Kidney (tissue), 14 donors: Measurements from ENCODE around the gene ITGA3. TPM values are rescaled to one million over a fixed set of nuclear protein-coding genes. Genes with fewer than 3 reads are reported as not detected.

Experiments used
- DNase-seq, 5 donors: peaks; one replicate each; pipeline ENCODE4 v3.0.0-alpha.2; 2013 to 2020
- FAIRE-seq: peaks from 2 replicates; lab custom pipeline; 2012; peaks lifted over from hg19 to GRCh38; lab: Jason Lieb, UNC
- H3K27ac ChIP-seq, 2 donors: one replicate each; pipeline ENCODE4 v1.7.0; 2013; ENCODE audit warnings: low read depth in 2 of 2, low read length in 2 of 2, inconsistent platforms in 1 of 2
- H3K27me3 ChIP-seq: one replicate; pipeline ENCODE4 v1.7.1; 2013; ENCODE audit warnings: low read length, inconsistent platforms; ENCODE audit not compliant: control insufficient read depth, insufficient read depth
- H3K36me3 ChIP-seq, 3 donors: one replicate each; pipeline versions ENCODE4 v1.7.0 to v1.7.1; 2013; ENCODE audit warnings: low read length in 3 of 3, control low read depth in 1 of 3, inconsistent platforms in 1 of 3; ENCODE audit not compliant: insufficient read depth in 3 of 3, control insufficient read depth in 2 of 3
- H3K4me1 ChIP-seq, 3 donors: one replicate each; pipeline versions ENCODE4 v1.7.0 to v1.7.1; 2013; ENCODE audit warnings: low read length in 3 of 3, inconsistent platforms in 1 of 3, low read depth in 1 of 3; ENCODE audit not compliant: control insufficient read depth in 2 of 3, insufficient read depth in 2 of 3
- H3K4me3 ChIP-seq, 3 donors: one replicate each; pipeline versions ENCODE4 v1.7.0 to v1.8.1; 2013; ENCODE audit warnings: low read length in 3 of 3, control low read depth in 1 of 3, inconsistent platforms in 1 of 3
- H3K9ac ChIP-seq, 3 donors: one replicate each; pipeline versions ENCODE4 v1.7.0 to v1.7.1; 2013; ENCODE audit warnings: low read length in 3 of 3, control low read depth in 1 of 3, inconsistent platforms in 1 of 3
- H3K9me3 ChIP-seq, 3 donors: one replicate each; pipeline versions ENCODE4 v1.7.0 to v1.7.1; 2013; ENCODE audit warnings: low read length in 3 of 3, control low read depth in 1 of 3, inconsistent platforms in 1 of 3; ENCODE audit not compliant: control insufficient read depth in 2 of 3, insufficient read depth in 1 of 3
- CTCF ChIP-seq: IDR thresholded peaks from 3 replicates; pipeline ENCODE4 v1.5.1; 2012; ENCODE audit warnings: mild to moderate bottlenecking, moderate library complexity, borderline replicate concordance; ENCODE audit not compliant: insufficient read depth; ENCODE audit errors: extremely low read depth
- intact Hi-C: fragments of 100-400 bp; cut with DNase I; formaldehyde crosslinking; loops from one replicate; pipeline ENCODE4 v1.11.1; 2022
- polyA plus RNA-seq: library from polyadenylated mRNA; stranded (reverse); fragments of 350-450 nt; fragmentation: Illumina TruSeq; extraction: RNeasy Lipid Tissue Mini Kit (QIAGEN cat#74804); gene quantifications from one replicate; pipeline ENCODE4 v1.2.3, GENCODE V29; 2014; ENCODE audit warnings: low read depth, low replicate concordance; ENCODE audit not compliant: insufficient read depth
- total RNA-seq: library from RNA; stranded (reverse); fragmentation: NEBNext Ultra II Directional; extraction: Animal tissue kit (Norgen Biotek cat#: 25700); gene quantifications from one replicate; pipeline ENCODE4 v1.2.1, GENCODE V29; 2021
- donor health status: control.
- donor health status: control.
- donor health status: control.
- donor health status: control.
- donor health status: control.
- donor health status: DM: yes; HTN: yes; CAD: no.
- donor health status: Normal renal cell carcinoma (clear cell type).

ITGA3 gene
- total and polyA plus RNA-seq, 2 donors from 2014 or later: 117 to 367 TPM

GRCh38 chr17:50076591-50077235, 20.8 kb downstream of the ITGA3 start:
- Histone ChIP-seq H3K4me3 (no peak overlapping the region), H3K4me1 (peaks cover 0 to 7% (median 0%) of the 10 kb centered on the region in 3 donors), H3K27me3 (no peaks in the 10 kb centered on the region), H3K27ac (no peak overlapping the region), H3K9ac (no peak overlapping the region), H3K36me3 (peaks cover 2 to 78% (median 29%) of the 10 kb centered on the region in 3 donors), H3K9me3 (no peaks in the 10 kb centered on the region)
- intact Hi-C loops: no loop called here
- DNase-seq: peak in 4 of 5 donors; percentile 68 to 81 (median 74)
- no peak for TF ChIP-seq CTCF
- FAIRE-seq: no peak

- Histone ChIP-seq H3K27me3 (no peaks in the 10 kb centered on the region), H3K9ac (no peak overlapping the region), H3K36me3 (peaks cover 2 to 70% (median 29%) of the 10 kb centered on the region in 3 donors), H3K27ac (no peak overlapping the region), H3K9me3 (no peaks in the 10 kb centered on the region), H3K4me1 (peaks cover 0 to 7% (median 0%) of the 10 kb centered on the region in 3 donors), H3K4me3 (no peak overlapping the region)
- no peak for TF ChIP-seq CTCF
- DNase-seq (no peak), FAIRE-seq (no peak)
- intact Hi-C loops: no loop called here
These were observed 22.5 kb downstream of the ITGA3 start for GRCh38 chr17:50078430-50078829.

- H3K9me3 ChIP-seq: no peaks in the 10 kb centered on the region
- no peak overlapping the region for H3K9ac ChIP-seq
- no peaks in the 10 kb centered on the region for H3K27me3 ChIP-seq
- DNase-seq: no peak
- no peak for FAIRE-seq
- peak overlapping the region in 1 of 2 donors; percentile 60 for H3K27ac ChIP-seq
- intact Hi-C loops: loop anchor here (10.0 kb wide), 1 partner anchor 55 kb away; no protein-coding TSS in a partner anchor
- H3K4me3 ChIP-seq: no peak overlapping the region
- peak; percentile 35 for TF ChIP-seq CTCF
- peaks cover 2 to 59% (median 29%) of the 10 kb centered on the region in 3 donors for H3K36me3 ChIP-seq
- H3K4me1 ChIP-seq: peaks cover 0 to 7% (median 0%) of the 10 kb centered on the region in 3 donors
These were observed 23.6 kb downstream of the ITGA3 start for GRCh38 chr17:50079334-50080095.
